Progenitor cell of endocrine pancreas (in vitro differentiated cells): Measurements from ENCODE around the gene RAPGEF4. TPM values are rescaled to one million over a fixed set of nuclear protein-coding genes. Genes with fewer than 3 reads are reported as not detected.
"Not testable (repeated sequence)": the region's sequence is repeated elsewhere in the genome, so short reads cannot be mapped to it uniquely, and the experiment has no call there.

Experiments
- DNase-seq: peaks from one replicate; pipeline ENCODE4 v3.0.0; 2021; ENCODE audit warnings: low spot score; ENCODE audit not compliant: unreplicated experiment
- H3K27ac Mint-ChIP-seq: 2 replicates; pipeline ENCODE4 v1.8.0; 2021; ENCODE audit warnings: mild to moderate bottlenecking, moderate library complexity, mixed read lengths
- H3K27me3 Mint-ChIP-seq: 2 replicates; pipeline ENCODE4 v1.8.0; 2021; ENCODE audit warnings: mixed read lengths
- H3K36me3 Mint-ChIP-seq: 2 replicates; pipeline ENCODE4 v1.8.0; 2022; ENCODE audit warnings: mixed read lengths; ENCODE audit not compliant: insufficient read depth
- H3K4me1 Mint-ChIP-seq: 2 replicates; pipeline ENCODE4 v1.8.0; 2021; ENCODE audit warnings: low read depth, mixed read lengths
- H3K4me3 Mint-ChIP-seq: 2 replicates; pipeline ENCODE4 v1.8.0; 2021; ENCODE audit warnings: low read depth, mild to moderate bottlenecking, moderate library complexity, mixed read lengths
- H3K9me3 Mint-ChIP-seq: 2 replicates; pipeline ENCODE4 v1.8.0; 2021; ENCODE audit warnings: low read depth, mixed read lengths
- total RNA-seq: library from RNA; stranded (reverse); gene quantifications from 2 replicates; pipeline ENCODE4 v1.2.1, GENCODE V29; 2021
- TF ChIP-seq, protein P1 (sequence below): fragments of 200-600 bp; sonication (generic); IDR thresholded peaks from one replicate; pipeline ENCODE4 v1.5.0; 2021; ENCODE audit warnings: antibody characterized with exemption, mild to moderate bottlenecking; ENCODE audit not compliant: unreplicated experiment

RAPGEF4 gene
- total RNA-seq, 1 donor from 2014 or later = 8.6 TPM

DNA sequence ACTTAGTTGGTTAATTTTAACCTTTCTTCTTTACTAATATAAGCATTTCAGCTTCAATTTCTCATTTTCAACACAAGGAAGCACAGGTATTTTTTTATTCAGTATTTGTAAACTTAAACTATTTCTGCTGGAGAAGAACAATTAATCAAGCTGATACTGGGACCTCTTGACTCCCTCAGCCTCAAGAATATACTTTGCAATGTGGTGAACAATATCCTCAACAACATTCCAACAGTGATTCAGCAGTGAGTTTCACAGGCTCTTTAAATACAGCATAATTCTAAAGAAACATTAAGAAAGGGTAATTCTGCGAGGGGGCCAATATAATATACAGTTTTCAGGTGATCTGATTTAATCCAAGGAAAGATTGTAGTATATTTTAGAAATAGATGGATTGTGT, 10.0 kb downstream of the RAPGEF4 start:
- Mint-ChIP-seq H3K4me1 (no peaks in the 10 kb centered on the region), H3K9me3 (peaks cover 24% of the 10 kb centered on the region), H3K36me3 (peaks cover 5% of the 10 kb centered on the region), H3K27ac (no peak overlapping the region), H3K27me3 (no peaks in the 10 kb centered on the region), H3K4me3 (no peak overlapping the region)
- DNase-seq = no peak
- TF ChIP-seq, protein P1, sequence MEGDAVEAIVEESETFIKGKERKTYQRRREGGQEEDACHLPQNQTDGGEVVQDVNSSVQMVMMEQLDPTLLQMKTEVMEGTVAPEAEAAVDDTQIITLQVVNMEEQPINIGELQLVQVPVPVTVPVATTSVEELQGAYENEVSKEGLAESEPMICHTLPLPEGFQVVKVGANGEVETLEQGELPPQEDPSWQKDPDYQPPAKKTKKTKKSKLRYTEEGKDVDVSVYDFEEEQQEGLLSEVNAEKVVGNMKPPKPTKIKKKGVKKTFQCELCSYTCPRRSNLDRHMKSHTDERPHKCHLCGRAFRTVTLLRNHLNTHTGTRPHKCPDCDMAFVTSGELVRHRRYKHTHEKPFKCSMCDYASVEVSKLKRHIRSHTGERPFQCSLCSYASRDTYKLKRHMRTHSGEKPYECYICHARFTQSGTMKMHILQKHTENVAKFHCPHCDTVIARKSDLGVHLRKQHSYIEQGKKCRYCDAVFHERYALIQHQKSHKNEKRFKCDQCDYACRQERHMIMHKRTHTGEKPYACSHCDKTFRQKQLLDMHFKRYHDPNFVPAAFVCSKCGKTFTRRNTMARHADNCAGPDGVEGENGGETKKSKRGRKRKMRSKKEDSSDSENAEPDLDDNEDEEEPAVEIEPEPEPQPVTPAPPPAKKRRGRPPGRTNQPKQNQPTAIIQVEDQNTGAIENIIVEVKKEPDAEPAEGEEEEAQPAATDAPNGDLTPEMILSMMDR = no peak

DNA sequence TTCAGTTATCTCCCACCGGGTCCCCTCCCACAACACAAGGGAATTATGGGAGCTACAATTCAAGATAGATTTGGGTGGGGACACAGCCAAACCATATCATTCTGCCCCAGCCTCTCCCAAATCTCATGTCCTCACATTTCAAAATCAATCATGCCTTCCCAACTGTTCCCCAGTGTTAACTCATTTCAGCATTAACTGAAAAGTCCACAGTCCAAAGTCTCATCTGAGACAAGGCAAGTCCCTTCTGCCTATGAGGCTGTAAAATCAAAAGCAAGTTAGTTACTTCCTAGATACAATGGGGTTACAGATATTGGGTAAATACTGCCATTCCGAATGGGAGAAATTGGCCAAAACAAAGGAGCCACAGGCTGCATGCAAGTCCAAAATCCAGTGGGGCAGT, 12.9 kb downstream of the RAPGEF4 start:
- not testable (repeated sequence) for H3K36me3 Mint-ChIP-seq, H3K27me3 Mint-ChIP-seq, DNase-seq, H3K27ac Mint-ChIP-seq, H3K4me3 Mint-ChIP-seq, H3K4me1 Mint-ChIP-seq
- peaks cover 24% of the 10 kb centered on the region for H3K9me3 Mint-ChIP-seq

DNA sequence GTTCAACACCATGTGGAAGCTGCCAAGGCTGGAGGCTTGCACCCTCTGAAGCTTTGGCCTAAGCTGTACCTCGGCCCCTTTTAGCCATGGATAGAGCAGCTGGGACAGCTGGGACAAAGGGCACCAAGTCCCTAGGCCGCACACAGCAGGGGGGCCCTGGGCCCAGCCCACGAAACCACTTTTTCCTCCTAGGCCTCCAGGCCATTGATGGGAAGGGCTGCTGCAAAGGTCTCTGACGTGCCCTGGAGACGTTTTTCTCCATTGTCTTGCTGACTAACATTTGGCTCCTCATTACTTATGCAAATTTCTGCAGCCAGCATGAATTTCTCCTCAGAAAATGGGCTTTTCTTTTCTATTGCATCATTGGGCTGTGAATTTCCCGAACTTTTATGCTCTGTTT, 13.7 kb downstream of the RAPGEF4 start:
- peaks cover 16% of the 10 kb centered on the region for H3K9me3 Mint-ChIP-seq
- H3K36me3 Mint-ChIP-seq = peaks cover 2% of the 10 kb centered on the region
- H3K4me3 Mint-ChIP-seq = no peak overlapping the region
- H3K4me1 Mint-ChIP-seq = peaks cover 4% of the 10 kb centered on the region
- TF ChIP-seq, protein P1 = no peak
- no peak overlapping the region for H3K27ac Mint-ChIP-seq
- no peaks in the 10 kb centered on the region for H3K27me3 Mint-ChIP-seq
- no peak for DNase-seq

DNA sequence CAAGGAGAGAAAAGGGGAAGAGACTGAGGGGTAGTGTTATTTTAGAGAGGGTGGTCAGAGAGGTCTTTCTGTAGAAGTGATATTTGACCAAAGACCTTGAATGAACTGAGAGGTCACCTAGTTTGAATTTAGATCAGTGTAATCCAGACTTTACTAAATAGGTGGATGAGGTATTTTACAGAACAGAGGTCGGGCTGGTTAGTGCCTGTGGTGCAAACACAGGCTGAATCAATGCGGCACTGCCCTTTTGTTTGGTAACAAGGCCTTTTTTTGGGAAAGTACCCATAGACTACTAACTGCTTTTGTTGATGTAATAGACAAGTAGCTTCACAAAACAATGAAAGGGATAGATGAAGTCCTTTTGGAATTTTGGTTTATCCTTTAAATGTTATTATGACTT, 15.9 kb downstream of the RAPGEF4 start:
- no peak for DNase-seq
- TF ChIP-seq, protein P1 = no peak
- H3K4me1 Mint-ChIP-seq = peaks cover 4% of the 10 kb centered on the region
- peaks cover 2% of the 10 kb centered on the region for H3K36me3 Mint-ChIP-seq
- H3K27ac Mint-ChIP-seq = no peak overlapping the region
- H3K27me3 Mint-ChIP-seq = no peaks in the 10 kb centered on the region
- H3K9me3 Mint-ChIP-seq = peaks cover 4% of the 10 kb centered on the region
- H3K4me3 Mint-ChIP-seq = no peak overlapping the region

DNA sequence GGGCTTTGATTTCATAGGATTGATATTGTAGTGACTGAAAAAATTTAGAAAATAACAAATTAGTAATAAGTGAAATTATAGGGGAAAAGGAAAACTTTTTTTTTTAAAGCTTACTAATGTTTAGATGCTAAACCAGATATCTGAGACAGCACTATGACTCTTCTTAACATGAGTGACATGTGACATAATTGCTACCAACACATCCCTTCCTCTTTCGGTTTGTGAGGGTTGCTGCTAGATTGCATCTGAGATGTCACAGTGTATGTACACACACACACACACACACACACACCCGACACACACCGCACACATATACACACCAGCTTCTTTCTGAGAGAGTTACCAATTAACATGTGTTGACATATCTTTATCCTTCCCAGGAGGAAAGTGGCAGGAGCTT, 18.0 kb downstream of the RAPGEF4 start:
- Mint-ChIP-seq H3K36me3 (no peaks in the 10 kb centered on the region), H3K27ac (no peak overlapping the region), H3K4me1 (peaks cover 4% of the 10 kb centered on the region), H3K9me3 (no peaks in the 10 kb centered on the region), H3K4me3 (no peak overlapping the region), H3K27me3 (no peaks in the 10 kb centered on the region)
- TF ChIP-seq, protein P1 = no peak
- DNase-seq = no peak

DNA sequence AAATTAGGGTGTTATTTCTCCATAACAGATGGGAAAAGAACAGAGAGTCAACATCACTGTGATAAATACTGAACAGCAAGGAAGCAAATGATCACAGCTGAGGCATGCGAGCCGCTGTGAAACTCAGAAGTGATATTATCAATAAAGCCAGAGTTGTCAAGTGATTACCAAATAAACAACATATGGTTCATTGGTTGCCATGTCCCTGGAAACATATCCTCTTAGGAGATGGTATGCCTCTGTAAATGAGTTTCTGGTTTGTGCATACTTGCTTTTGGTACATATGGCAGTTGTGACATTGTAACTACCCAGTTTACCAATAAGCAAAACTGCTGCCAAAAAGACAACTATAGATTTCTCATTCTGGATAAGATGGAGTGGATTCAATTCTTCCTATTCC, 23.8 kb downstream of the RAPGEF4 start:
- Mint-ChIP-seq H3K27me3 (no peaks in the 10 kb centered on the region), H3K4me3 (no peak overlapping the region), H3K36me3 (peaks cover 11% of the 10 kb centered on the region), H3K27ac (no peak overlapping the region), H3K9me3 (peaks cover 18% of the 10 kb centered on the region), H3K4me1 (no peaks in the 10 kb centered on the region)
- DNase-seq = no peak
- TF ChIP-seq, protein P1 = no peak
